Spleen (tissue), 7 donors: ENCODE measurements around the gene TIPARP.

Source experiments
- CTCF ChIP-seq, 11 experiments: fragments of 200-600 bp in 7 of 11; fragments of 450-650 bp in 4 of 11; sonication (generic) in 4 of 11; IDR thresholded peaks in 8 of 11; conservative IDR thresholded peaks in 3 of 11; 1 replicate in 7 of 11; 2 replicates in 4 of 11; pipeline versions ENCODE4 v1.4.0 to v1.8.0; 2016 to 2021; ENCODE audit warnings: antibody characterized with exemption in 11 of 11, inconsistent platforms in 4 of 11, mild to moderate bottlenecking in 1 of 11
- POLR2A ChIP-seq, 3 donors: fragments of 450-650 bp; IDR thresholded peaks; one replicate each; pipeline ENCODE4 v1.5.1; 2017; ENCODE audit warnings: antibody characterized with exemption in 3 of 3, mild to moderate bottlenecking in 1 of 3
- donor health status: DM: no; HTN: no; CAD: no; lungs with moderate emphysema.
- donor health status: DM: no; HTN: no; CAD: no.
- donor health status: DM: no; HTN: no; CAD: no.

- TF ChIP-seq CTCF (IDR thresholded peaks at IDR 0.05 in 8 of 11, conservative IDR thresholded peaks at IDR 0.05 in 3 of 11): no peak
- TF ChIP-seq POLR2A (IDR thresholded peaks at IDR 0.05): no peak
Observed at GRCh38 chr3:156744631-156745030, 70.2 kb downstream of the TIPARP start.
